Coronary artery (tissue), 2 donors: ENCODE results near the gene OR4D10.
"Not testable (repeated sequence)": the region's sequence is repeated elsewhere in the genome, so short reads cannot be mapped to it uniquely, and the experiment has no call there.

ENCODE experiments used
- DNase-seq: peaks from one replicate; pipeline ENCODE4 v3.0.0-alpha.2; 2017; ENCODE audit warnings: low spot score
- H3K27ac ChIP-seq, 2 donors: fragments of 200-600 bp; sonication (generic); one replicate each; pipeline ENCODE4 v1.5.1; 2016 to 2019
- H3K4me3 ChIP-seq: fragments of 200-600 bp; sonication (generic); 2 replicates; pipeline ENCODE4 v1.5.1; 2016; ENCODE audit warnings: mild to moderate bottlenecking, moderate library complexity
- TF ChIP-seq, protein P1 (sequence below): fragments of 200-600 bp; sonication (generic); IDR thresholded peaks from one replicate; pipeline ENCODE4 v1.5.1; 2019; ENCODE audit warnings: antibody characterized with exemption

Gene OR4D10

DNA sequence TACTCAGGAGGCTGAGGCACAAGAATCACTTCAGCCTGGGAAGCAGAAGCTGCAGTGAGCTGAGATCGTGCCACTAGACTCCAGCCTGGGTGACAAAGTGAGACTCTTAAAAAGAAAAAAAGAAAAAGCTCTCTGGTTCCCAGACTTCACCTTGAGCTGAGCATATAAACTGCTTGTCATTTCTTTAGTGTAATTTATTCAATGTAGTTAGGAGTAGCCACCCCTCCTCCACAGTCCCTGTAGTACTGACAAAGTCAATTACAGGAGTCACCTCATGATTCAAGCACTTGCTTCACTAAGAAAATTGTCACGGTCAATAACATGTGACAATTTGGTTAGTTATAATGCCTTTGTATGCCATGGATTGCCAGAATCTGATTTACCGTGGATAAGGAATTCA lies 7.2 kb downstream of the OR4D10 start:
- Histone ChIP-seq H3K27ac (no peak overlapping the region), H3K4me3 (no peak overlapping the region)
- TF ChIP-seq, protein P1, sequence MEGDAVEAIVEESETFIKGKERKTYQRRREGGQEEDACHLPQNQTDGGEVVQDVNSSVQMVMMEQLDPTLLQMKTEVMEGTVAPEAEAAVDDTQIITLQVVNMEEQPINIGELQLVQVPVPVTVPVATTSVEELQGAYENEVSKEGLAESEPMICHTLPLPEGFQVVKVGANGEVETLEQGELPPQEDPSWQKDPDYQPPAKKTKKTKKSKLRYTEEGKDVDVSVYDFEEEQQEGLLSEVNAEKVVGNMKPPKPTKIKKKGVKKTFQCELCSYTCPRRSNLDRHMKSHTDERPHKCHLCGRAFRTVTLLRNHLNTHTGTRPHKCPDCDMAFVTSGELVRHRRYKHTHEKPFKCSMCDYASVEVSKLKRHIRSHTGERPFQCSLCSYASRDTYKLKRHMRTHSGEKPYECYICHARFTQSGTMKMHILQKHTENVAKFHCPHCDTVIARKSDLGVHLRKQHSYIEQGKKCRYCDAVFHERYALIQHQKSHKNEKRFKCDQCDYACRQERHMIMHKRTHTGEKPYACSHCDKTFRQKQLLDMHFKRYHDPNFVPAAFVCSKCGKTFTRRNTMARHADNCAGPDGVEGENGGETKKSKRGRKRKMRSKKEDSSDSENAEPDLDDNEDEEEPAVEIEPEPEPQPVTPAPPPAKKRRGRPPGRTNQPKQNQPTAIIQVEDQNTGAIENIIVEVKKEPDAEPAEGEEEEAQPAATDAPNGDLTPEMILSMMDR = no peak
- DNase-seq = no peak

DNA sequence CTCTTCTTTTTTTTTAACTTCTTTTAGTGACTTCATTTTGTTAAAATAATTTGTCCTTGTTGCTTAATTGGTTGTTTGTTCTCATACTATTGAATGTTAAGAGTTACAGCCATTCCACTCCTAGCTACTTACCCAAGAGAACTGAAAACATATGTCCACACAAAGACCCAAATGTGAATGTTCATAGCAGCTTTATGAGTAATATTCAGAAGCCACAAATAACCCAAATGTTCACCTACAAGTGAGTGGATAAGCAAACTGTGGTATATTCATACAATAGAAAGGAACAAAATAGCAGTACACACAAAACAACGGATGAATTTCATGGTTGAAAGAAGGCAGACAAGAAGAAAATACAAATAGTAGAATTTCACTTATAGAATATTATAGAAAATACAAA lies 28.8 kb downstream of the OR4D10 start:
- H3K27ac ChIP-seq = no peak overlapping the region
- no peak for DNase-seq
- H3K4me3 ChIP-seq = no peak overlapping the region
- TF ChIP-seq, protein P1 = no peak

DNA sequence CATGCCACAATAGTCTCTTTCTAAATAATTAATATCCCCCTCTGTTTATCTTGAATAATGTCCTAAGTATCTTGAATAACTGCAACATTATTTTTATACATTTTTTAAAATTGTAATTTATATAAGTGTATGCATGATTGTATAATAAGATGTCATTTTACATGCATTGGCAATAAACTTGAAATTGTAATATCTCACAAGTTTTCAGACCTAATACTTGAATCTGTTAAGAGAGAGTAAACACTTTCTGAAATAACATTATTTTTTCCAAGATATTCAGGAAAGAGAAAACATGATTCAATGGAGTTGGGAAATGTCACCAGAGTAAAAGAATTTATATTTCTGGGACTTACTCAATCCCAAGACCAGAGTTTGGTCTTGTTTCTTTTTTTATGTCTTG lies 30.2 kb downstream of the OR4D10 start, which contains the start of gene OR4D11:
Gene OR4D11 (plus strand): TSS at position 301 of the 400 bp plus-strand sequence. CDS start 0 bp downstream, at position 301.
- Histone ChIP-seq H3K27ac (no peak within 1 kb of the TSS), H3K4me3 (no peak within 1 kb of the TSS)
- no peak for DNase-seq
- TF ChIP-seq, protein P1 = no peak

DNA sequence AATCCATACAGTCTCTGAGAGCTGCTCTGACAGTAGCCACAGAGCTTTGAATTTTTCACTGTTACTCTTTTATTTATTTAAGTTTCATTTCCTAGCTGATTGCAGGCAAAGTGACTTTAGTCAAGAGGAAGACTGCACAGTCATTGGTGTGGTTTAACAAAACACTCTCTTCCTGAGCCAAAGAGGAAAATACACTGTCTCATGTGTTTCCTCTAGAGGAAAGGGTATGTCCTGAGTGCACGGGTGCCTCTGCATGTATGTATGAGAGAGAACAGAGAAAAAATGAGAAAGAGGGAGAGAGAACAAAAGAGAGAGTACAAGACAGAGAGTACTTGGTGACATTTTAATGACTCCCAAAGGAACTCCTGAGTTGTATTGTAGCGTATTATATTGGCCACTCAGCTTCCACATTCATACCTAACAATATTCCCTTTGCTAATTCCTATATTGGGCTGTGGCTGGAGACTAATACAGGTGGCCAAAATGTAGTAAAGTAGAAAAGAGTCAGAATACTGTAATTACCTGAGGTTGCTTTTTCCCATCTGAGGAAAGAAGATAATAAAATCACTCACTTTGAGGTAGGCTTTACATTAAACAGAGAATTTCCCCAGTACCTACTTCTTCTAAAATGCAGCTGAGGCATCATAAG lies 38.0 kb downstream of the OR4D10 start, which contains the start of gene OR4D9:
Gene OR4D9 (plus strand): TSS at position 599 of the 649 bp plus-strand sequence. CDS start 3,374 bp downstream, outside the sequence.
- TF ChIP-seq, protein P1 = no peak
- DNase-seq = no peak
- Histone ChIP-seq H3K27ac (no peak within 1 kb of the TSS), H3K4me3 (no peak within 1 kb of the TSS)

DNA sequence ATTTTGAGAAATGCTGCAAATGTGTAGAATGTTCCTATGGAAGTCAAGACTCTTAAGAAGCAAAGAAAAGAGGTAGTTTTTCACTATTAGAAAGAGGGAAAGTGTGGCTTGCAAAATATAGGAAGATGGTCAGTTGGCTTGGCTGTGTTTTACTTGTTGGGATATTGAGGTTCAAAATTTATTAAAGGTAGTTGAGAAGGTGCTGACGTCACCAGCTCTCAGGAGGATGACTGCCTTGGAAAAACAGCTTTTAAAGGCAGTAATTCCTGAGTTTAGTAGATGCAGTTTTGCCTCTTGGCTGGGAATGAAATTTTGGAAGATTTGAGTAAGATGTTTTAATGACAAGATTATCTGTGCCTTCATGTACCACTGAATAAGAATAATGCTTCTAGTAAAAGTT lies 38.6 kb downstream of the OR4D10 start:
- Histone ChIP-seq H3K4me3 (no peak overlapping the region), H3K27ac (no peak overlapping the region)
- no peak for DNase-seq
- TF ChIP-seq, protein P1 = no peak

DNA sequence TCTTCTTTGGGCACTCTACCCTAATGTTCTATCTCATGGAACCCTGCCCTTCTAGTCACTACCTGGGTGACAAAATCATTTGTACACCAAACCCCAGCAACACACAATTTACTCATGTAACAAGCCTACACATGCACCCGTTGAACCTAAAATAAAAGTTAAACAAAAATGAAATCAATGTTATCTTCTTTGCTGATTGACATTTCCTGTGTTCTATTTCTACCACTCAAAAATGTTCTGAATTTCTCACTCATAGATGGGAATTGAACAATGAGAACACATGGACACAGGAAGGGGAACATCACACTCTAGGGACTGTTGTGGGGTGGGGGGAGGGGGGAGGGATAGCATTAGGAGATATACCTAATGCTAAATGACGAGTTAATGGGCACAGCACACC lies 47.0 kb downstream of the OR4D10 start:
- H3K27ac ChIP-seq, H3K4me3 ChIP-seq, DNase-seq: not testable (repeated sequence)

DNA sequence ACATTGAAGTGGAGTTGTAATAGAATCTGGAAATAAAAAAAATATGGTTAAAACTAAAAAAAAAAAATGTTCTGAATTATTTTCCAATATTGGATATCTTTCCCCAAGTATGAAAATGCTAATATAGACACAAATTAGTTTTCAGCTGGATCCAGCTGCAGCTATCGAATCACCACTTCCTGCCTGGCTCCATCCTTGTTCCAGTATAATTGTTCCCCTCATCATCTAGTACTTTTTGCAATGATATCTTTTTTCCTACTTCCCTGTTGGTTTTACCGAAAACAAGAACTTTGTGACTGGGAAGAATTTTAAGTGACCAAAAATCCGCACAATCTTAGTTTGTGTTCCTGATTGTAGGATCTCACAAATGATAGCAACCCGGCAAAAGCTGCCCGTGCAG lies 47.6 kb downstream of the OR4D10 start:
- DNase-seq = no peak
- Histone ChIP-seq H3K27ac (no peak overlapping the region), H3K4me3 (no peak overlapping the region)
- TF ChIP-seq, protein P1 = no peak
